Measurements from ENCODE around the gene EPRS1. TPM values are rescaled to one million over a fixed set of nuclear protein-coding genes. Genes with fewer than 3 reads are reported as not detected.
A peak's percentile ranks its signal among the peaks of the same experiment; 100 is the strongest.
"Not testable (repeated sequence)": the region's sequence is repeated elsewhere in the genome, so short reads cannot be mapped to it uniquely, and the experiment has no call there.

EPRS1 gene
- total RNA-seq, 1 experiment from 2014 or later: 187 TPM

DNA sequence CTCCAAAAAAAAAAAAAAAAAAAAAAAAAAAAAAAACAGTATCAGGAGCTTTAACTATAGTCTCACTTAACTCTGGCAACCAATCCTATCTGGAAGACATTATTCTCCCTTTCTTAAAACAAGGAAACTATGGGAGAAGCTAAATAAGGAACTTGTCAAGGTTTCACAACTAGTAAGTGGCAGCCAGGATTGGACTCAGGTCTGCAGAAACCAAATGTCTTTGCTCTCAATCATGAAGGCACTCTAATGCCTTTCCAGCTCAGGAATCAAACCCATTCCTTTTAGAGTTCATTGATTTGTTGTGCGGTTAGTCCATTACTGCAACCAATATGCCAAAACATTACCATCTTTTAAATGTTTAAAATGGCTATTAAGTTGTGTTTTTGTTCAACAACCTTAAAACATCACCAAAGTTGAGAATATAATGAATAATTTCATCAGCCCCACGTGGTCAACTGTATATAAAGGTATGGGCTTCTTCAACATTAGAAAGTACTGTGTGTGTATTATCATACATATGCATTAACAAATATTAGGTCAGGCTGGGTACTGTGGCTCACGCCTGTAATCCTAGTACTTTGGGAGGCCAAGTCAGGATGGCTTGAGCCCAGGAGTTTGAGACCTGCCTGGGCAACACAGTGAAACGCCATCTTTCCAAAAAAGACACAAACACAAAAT lies 1.5 kb downstream of the EPRS1 start:
- H3K9me3 ChIP-seq (ENCODE audit: low read length): no peaks in the 10 kb centered on the region
- peak overlapping the region; percentile 25; the same call in 1 of the 2 replicates for H3K27ac ChIP-seq (ENCODE audit: low read length)
- H3K9me2 ChIP-seq (replicated peaks; ENCODE audit: insufficient read depth, low read length): no peaks in the 10 kb centered on the region
- H3K4me1 ChIP-seq (ENCODE audit: low read length): peaks cover 29% of the 10 kb centered on the region
- H2AFZ ChIP-seq (ENCODE audit: low read length): no peak overlapping the region
- H4K20me1 ChIP-seq (ENCODE audit: insufficient read depth, low read depth, low read length): no peaks in the 10 kb centered on the region; the same call in 1 of the 2 replicates
- peaks cover 65% of the 10 kb centered on the region for H3K79me2 ChIP-seq (ENCODE audit: low read length)
- H3K27me3 ChIP-seq (ENCODE audit: low read length): no peaks in the 10 kb centered on the region
- peaks cover 6% of the 10 kb centered on the region; the same call in 1 of the 2 replicates for H3K36me3 ChIP-seq (ENCODE audit: insufficient read depth, low read length)
- no peak for DNase-seq
- H3K4me2 ChIP-seq (ENCODE audit: low read depth, low read length, poor library complexity, severe bottlenecking): peak overlapping the region; percentile 68
- H3K9ac ChIP-seq (ENCODE audit: low read length): peak overlapping the region; percentile 92
- peak overlapping the region; percentile 94 for H3K4me3 ChIP-seq (ENCODE audit: low read length)

DNA sequence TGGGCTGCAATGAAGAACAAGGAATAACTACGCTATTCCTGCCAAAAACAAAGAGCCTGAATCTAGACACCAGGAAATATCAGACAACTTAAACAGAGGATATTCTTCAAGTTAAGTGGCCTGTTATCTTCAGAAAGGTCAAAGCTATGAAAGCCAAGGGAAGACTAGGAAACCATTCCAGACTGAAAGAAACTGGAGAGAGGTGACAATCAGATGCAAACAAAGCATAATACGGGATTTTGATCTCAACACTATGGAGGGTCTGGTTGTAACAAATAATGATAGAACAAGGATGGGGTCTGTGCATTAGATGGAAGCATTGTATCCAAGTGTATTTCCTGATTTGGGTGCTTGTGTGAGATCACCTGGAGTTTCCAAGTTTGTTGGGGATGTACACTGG lies 2.7 kb downstream of the EPRS1 start:
- Histone ChIP-seq H4K20me1 (ENCODE audit: insufficient read depth, low read depth, low read length) (no peaks in the 10 kb centered on the region; the same call in 1 of the 2 replicates), H3K9me2 (replicated peaks; ENCODE audit: insufficient read depth, low read length) (no peaks in the 10 kb centered on the region), H3K36me3 (ENCODE audit: insufficient read depth, low read length) (peaks cover 13% of the 10 kb centered on the region), H3K79me2 (ENCODE audit: low read length) (peaks cover 75% of the 10 kb centered on the region), H3K4me1 (ENCODE audit: low read length) (peaks cover 29% of the 10 kb centered on the region), H3K27me3 (ENCODE audit: low read length) (no peaks in the 10 kb centered on the region), H3K27ac (ENCODE audit: low read length) (no peak overlapping the region), H3K4me2 (ENCODE audit: low read depth, low read length, poor library complexity, severe bottlenecking) (peak overlapping the region; percentile 68), H3K9me3 (ENCODE audit: low read length) (no peaks in the 10 kb centered on the region), H3K9ac (ENCODE audit: low read length) (no peak overlapping the region), H3K4me3 (ENCODE audit: low read length) (no peak overlapping the region), H2AFZ (ENCODE audit: low read length) (no peak overlapping the region)
- no peak for DNase-seq

DNA sequence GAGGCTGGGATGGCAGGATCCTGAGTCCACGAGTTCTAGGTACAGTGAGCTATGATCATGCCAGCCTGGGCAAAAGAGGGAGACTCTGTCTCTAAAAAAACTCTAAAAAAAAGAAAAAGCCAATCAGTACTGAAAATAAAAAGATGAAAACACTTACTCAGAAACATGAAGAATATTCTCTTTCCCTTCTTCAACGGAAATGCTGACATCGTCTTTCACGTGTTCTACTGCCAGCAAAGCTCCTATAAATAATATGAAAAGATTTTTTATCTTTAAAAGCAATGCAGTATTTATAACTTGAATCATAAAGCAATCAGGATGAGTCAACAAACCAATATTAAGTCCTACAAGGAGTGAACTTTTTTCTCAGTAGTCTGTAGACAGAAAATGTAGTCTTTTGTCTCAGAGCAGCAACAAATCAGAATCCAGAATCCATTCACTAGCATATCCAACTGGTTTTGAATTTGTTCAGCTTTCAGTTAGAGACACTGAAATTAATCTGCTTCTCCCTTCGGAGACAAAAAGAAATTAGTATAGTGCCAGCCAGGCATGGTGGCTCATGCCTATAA lies 6.2 kb downstream of the EPRS1 start:
- DNase-seq: no peak
- peaks cover 30% of the 10 kb centered on the region for H3K36me3 ChIP-seq (ENCODE audit: insufficient read depth, low read length)
- no peak overlapping the region for H3K27ac ChIP-seq (ENCODE audit: low read length)
- H3K27me3 ChIP-seq (ENCODE audit: low read length): no peaks in the 10 kb centered on the region
- H3K4me1 ChIP-seq (ENCODE audit: low read length): peaks cover 19% of the 10 kb centered on the region
- H3K9me3 ChIP-seq (ENCODE audit: low read length): no peaks in the 10 kb centered on the region
- peaks cover 7% of the 10 kb centered on the region; the same call in 1 of the 2 replicates for H4K20me1 ChIP-seq (ENCODE audit: insufficient read depth, low read depth, low read length)
- H3K4me3 ChIP-seq (ENCODE audit: low read length): no peak overlapping the region
- no peaks in the 10 kb centered on the region for H3K9me2 ChIP-seq (replicated peaks; ENCODE audit: insufficient read depth, low read length)
- H2AFZ ChIP-seq (ENCODE audit: low read length): no peak overlapping the region
- H3K9ac ChIP-seq (ENCODE audit: low read length): no peak overlapping the region
- no peak overlapping the region for H3K4me2 ChIP-seq (ENCODE audit: low read depth, low read length, poor library complexity, severe bottlenecking)
- H3K79me2 ChIP-seq (ENCODE audit: low read length): peaks cover 98% of the 10 kb centered on the region

DNA sequence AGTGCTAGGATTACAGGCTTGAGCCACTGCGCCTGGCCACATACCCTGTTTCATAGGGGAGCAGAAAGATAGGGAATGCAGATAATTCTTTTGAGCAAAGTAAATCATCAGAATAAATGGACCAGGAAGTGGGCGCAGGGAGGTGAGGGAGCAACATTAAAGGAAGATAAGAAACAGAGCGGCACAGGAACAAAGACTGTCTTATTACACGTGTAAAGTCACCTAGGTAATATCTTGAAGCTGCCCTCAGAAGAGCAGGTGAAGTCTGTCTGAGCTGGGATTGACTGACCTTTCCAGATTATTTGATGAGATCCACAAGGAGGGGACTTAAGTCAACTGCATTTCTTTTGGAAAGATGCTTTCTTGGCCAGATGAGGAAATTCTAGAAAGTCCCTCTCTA lies 7.7 kb downstream of the EPRS1 start:
- Histone ChIP-seq H3K27ac (ENCODE audit: low read length) (no peak overlapping the region), H4K20me1 (ENCODE audit: insufficient read depth, low read depth, low read length) (peaks cover 15% of the 10 kb centered on the region), H2AFZ (ENCODE audit: low read length) (no peak overlapping the region), H3K4me1 (ENCODE audit: low read length) (peaks cover 4% of the 10 kb centered on the region), H3K4me3 (ENCODE audit: low read length) (no peak overlapping the region), H3K36me3 (ENCODE audit: insufficient read depth, low read length) (peaks cover 43% of the 10 kb centered on the region), H3K79me2 (ENCODE audit: low read length) (peaks cover 98% of the 10 kb centered on the region), H3K9me2 (replicated peaks; ENCODE audit: insufficient read depth, low read length) (no peaks in the 10 kb centered on the region), H3K9ac (ENCODE audit: low read length) (no peak overlapping the region), H3K27me3 (ENCODE audit: low read length) (no peaks in the 10 kb centered on the region), H3K9me3 (ENCODE audit: low read length) (no peaks in the 10 kb centered on the region), H3K4me2 (ENCODE audit: low read depth, low read length, poor library complexity, severe bottlenecking) (no peak overlapping the region)
- DNase-seq: no peak

DNA sequence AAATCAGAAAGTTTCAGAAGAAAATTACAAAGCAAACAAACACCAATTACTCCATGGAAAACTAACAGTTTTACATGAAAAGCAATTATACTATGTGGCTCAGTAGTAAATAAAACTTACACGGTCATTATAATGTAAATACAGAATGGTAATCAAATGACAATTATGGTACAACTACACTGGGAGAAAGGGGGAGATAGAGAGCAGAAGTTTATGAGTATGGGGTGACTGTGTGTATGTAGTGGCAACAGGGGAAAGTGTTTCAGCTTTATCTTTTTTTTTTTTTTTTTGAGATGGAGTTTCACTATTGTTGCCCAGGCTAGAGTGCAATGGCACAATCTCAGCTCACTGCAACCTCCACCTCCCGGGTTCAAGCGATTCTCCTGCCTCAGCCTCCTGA lies 8.5 kb downstream of the EPRS1 start:
- not testable (repeated sequence) for H3K9me2 ChIP-seq (replicated peaks; ENCODE audit: insufficient read depth, low read length); H3K9me3 ChIP-seq (ENCODE audit: low read length); DNase-seq; H3K9ac ChIP-seq (ENCODE audit: low read length); H2AFZ ChIP-seq (ENCODE audit: low read length); H3K4me1 ChIP-seq (ENCODE audit: low read length); H3K4me3 ChIP-seq (ENCODE audit: low read length); H3K27ac ChIP-seq (ENCODE audit: low read length); H3K27me3 ChIP-seq (ENCODE audit: low read length); H3K4me2 ChIP-seq (ENCODE audit: low read depth, low read length, poor library complexity, severe bottlenecking)
- H4K20me1 ChIP-seq (ENCODE audit: insufficient read depth, low read depth, low read length): peaks cover 15% of the 10 kb centered on the region
- peaks cover 52% of the 10 kb centered on the region for H3K36me3 ChIP-seq (ENCODE audit: insufficient read depth, low read length)
- H3K79me2 ChIP-seq (ENCODE audit: low read length): peaks cover 96% of the 10 kb centered on the region

DNA sequence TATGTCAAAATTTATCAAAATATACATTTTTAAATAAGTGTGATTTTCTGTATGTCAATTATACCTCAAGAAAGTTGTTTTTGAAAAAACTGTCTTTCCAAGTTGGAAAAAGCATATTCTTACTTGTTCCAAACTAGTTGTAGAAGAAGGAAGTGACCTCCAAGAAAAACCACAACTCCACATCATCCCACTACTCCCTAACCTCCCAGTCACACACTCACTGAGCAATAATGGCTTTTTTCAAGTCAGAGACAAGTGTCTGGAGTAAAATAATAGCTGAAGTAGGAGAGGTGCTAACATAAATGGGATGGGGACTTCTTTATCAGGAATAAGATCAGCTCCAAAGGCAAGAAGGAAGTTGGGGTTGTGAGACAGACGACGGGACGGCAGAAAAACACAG lies 13.4 kb downstream of the EPRS1 start:
- H3K9me2 ChIP-seq (replicated peaks; ENCODE audit: insufficient read depth, low read length): no peaks in the 10 kb centered on the region
- no peak overlapping the region for H3K4me3 ChIP-seq (ENCODE audit: low read length)
- peaks cover 15% of the 10 kb centered on the region; the same call in 1 of the 2 replicates for H4K20me1 ChIP-seq (ENCODE audit: insufficient read depth, low read depth, low read length)
- DNase-seq: no peak
- peaks cover 66% of the 10 kb centered on the region for H3K36me3 ChIP-seq (ENCODE audit: insufficient read depth, low read length)
- no peaks in the 10 kb centered on the region for H3K9me3 ChIP-seq (ENCODE audit: low read length)
- no peaks in the 10 kb centered on the region for H3K4me1 ChIP-seq (ENCODE audit: low read length)
- H3K27me3 ChIP-seq (ENCODE audit: low read length): no peaks in the 10 kb centered on the region
- H2AFZ ChIP-seq (ENCODE audit: low read length): no peak overlapping the region
- H3K9ac ChIP-seq (ENCODE audit: low read length): no peak overlapping the region
- H3K4me2 ChIP-seq (ENCODE audit: low read depth, low read length, poor library complexity, severe bottlenecking): no peak overlapping the region
- H3K79me2 ChIP-seq (ENCODE audit: low read length): peaks cover 80% of the 10 kb centered on the region
- no peak overlapping the region for H3K27ac ChIP-seq (ENCODE audit: low read length)

DNA sequence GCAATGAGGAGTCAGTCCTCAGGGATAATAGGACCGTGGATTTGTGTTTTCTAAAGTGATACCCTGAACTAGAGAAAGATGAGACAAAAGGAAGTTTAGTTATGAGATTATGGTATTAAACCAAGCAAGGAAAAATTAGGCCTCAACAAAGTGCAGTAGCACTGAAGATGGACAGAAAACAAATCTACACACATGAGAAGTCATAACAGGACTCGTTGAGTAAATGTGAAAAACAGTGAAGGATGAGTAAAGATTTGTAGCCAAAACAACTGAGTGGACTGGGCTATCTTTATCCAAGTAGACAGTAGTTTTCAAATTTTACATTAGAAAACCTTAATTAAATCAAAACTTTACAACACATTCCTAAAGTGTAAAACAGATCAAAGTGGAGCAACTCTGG lies 15.0 kb downstream of the EPRS1 start:
- no peak overlapping the region for H3K4me2 ChIP-seq (ENCODE audit: low read depth, low read length, poor library complexity, severe bottlenecking)
- DNase-seq: no peak
- H3K9ac ChIP-seq (ENCODE audit: low read length): no peak overlapping the region
- H3K27me3 ChIP-seq (ENCODE audit: low read length): no peaks in the 10 kb centered on the region
- H3K4me3 ChIP-seq (ENCODE audit: low read length): no peak overlapping the region
- H3K36me3 ChIP-seq (ENCODE audit: insufficient read depth, low read length): peaks cover 56% of the 10 kb centered on the region
- H3K4me1 ChIP-seq (ENCODE audit: low read length): no peaks in the 10 kb centered on the region
- H3K9me3 ChIP-seq (ENCODE audit: low read length): no peaks in the 10 kb centered on the region
- H3K27ac ChIP-seq (ENCODE audit: low read length): no peak overlapping the region
- peaks cover 65% of the 10 kb centered on the region for H3K79me2 ChIP-seq (ENCODE audit: low read length)
- peaks cover 11% of the 10 kb centered on the region; the same call in 1 of the 2 replicates for H4K20me1 ChIP-seq (ENCODE audit: insufficient read depth, low read depth, low read length)
- H3K9me2 ChIP-seq (replicated peaks; ENCODE audit: insufficient read depth, low read length): no peaks in the 10 kb centered on the region
- no peak overlapping the region for H2AFZ ChIP-seq (ENCODE audit: low read length)

DNA sequence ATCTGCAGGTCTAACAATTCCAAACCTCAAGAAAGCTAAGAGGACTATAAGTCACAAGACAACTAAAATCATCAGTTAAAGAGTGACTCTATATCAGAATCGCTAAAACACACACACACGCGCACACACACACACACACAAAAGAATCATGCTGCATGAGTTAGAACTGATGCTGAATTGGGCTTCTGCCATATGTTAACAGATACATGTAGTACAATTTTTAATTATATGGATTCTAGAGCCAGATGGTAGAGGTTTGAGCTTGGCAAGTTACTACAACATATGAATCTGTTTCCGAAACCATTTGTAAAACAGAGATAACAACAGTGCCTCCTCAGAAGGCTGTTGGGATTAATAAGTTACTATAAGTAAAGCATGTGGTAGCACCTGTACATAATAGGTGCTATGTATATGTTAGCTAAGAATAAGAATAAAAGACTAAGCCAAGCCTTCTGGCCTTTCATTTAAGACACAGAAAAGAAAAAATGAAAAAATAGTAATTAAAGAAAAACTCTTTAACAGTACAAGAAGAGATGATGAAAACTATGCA lies 17.9 kb downstream of the EPRS1 start:
- no peak for DNase-seq
- H3K4me2 ChIP-seq (ENCODE audit: low read depth, low read length, poor library complexity, severe bottlenecking): no peak overlapping the region
- H3K9me2 ChIP-seq (replicated peaks; ENCODE audit: insufficient read depth, low read length): no peaks in the 10 kb centered on the region
- H3K9me3 ChIP-seq (ENCODE audit: low read length): no peaks in the 10 kb centered on the region
- H2AFZ ChIP-seq (ENCODE audit: low read length): no peak overlapping the region
- H3K27me3 ChIP-seq (ENCODE audit: low read length): no peaks in the 10 kb centered on the region
- no peaks in the 10 kb centered on the region for H4K20me1 ChIP-seq (ENCODE audit: insufficient read depth, low read depth, low read length)
- H3K36me3 ChIP-seq (ENCODE audit: insufficient read depth, low read length): peaks cover 56% of the 10 kb centered on the region
- peaks cover 56% of the 10 kb centered on the region for H3K79me2 ChIP-seq (ENCODE audit: low read length)
- H3K27ac ChIP-seq (ENCODE audit: low read length): no peak overlapping the region
- H3K4me1 ChIP-seq (ENCODE audit: low read length): no peaks in the 10 kb centered on the region
- no peak overlapping the region for H3K4me3 ChIP-seq (ENCODE audit: low read length)
- no peak overlapping the region for H3K9ac ChIP-seq (ENCODE audit: low read length)
